GM23338 (cell line): Measurements from ENCODE around the gene ACO2. TPM values are rescaled to one million over a fixed set of nuclear protein-coding genes. Genes with fewer than 3 reads are reported as not detected.

Source experiments
- ATAC-seq: fragments of 200-7000 bp; cut with Tn5 transposase; 3 replicates; pipeline ENCODE4 v1.9.1; 2020
- DNase-seq: peaks from one replicate; pipeline ENCODE4 v3.0.0-alpha.2; 2015; ENCODE audit warnings: low spot score
- H2AFZ ChIP-seq: fragments of 200-600 bp; sonication (generic); 2 replicates; pipeline ENCODE4 v1.8.0; 2016; ENCODE audit warnings: antibody characterized with exemption, mild to moderate bottlenecking, moderate library complexity
- H3F3A ChIP-seq: fragments of 200-600 bp; sonication (generic); replicated peaks from 2 replicates; pipeline ENCODE4 v1.8.0; 2017; ENCODE audit warnings: antibody characterized with exemption, mixed run types, low read depth
- H3K27ac ChIP-seq: fragments of 200-600 bp; sonication (generic); 2 replicates; pipeline ENCODE4 v1.6.1; 2016; ENCODE audit warnings: low read depth
- H3K27me3 ChIP-seq: fragments of 200-600 bp; sonication (generic); 2 replicates; pipeline ENCODE4 v1.8.0; 2016; ENCODE audit warnings: mild to moderate bottlenecking, mixed run types, moderate library complexity; ENCODE audit not compliant: insufficient read depth
- H3K36me3 ChIP-seq: fragments of 200-600 bp; sonication (generic); 2 replicates; pipeline ENCODE4 v1.8.0; 2016; ENCODE audit warnings: mild to moderate bottlenecking; ENCODE audit not compliant: insufficient read depth
- H3K4me1 ChIP-seq: fragments of 200-600 bp; sonication (generic); 2 replicates; pipeline ENCODE4 v1.8.0; 2016; ENCODE audit warnings: mild to moderate bottlenecking, moderate library complexity; ENCODE audit not compliant: insufficient read depth
- H3K4me2 ChIP-seq: fragments of 200-600 bp; sonication (generic); 2 replicates; pipeline ENCODE4 v1.7.1; 2017; ENCODE audit warnings: mixed run types
- H3K4me3 ChIP-seq: fragments of 200-600 bp; sonication (generic); 2 replicates; pipeline ENCODE4 v1.6.1; 2016; ENCODE audit warnings: mixed run types
- H3K79me2 ChIP-seq: fragments of 200-600 bp; sonication (generic); replicated peaks from 2 replicates; pipeline ENCODE4 v1.8.0; 2017; ENCODE audit warnings: mild to moderate bottlenecking; ENCODE audit not compliant: insufficient read depth
- H3K9me2 ChIP-seq: fragments of 200-600 bp; sonication (generic); 2 replicates; pipeline ENCODE4 v1.8.0; 2017; ENCODE audit not compliant: insufficient read depth
- H4K20me1 ChIP-seq: fragments of 200-600 bp; sonication (generic); replicated peaks from 2 replicates; pipeline ENCODE4 v1.8.0; 2017; ENCODE audit warnings: mild to moderate bottlenecking; ENCODE audit not compliant: insufficient read depth
- H3K27ac Mint-ChIP-seq: 2 replicates; pipeline ENCODE4 v1.8.0; 2020; ENCODE audit warnings: inconsistent platforms, mild to moderate bottlenecking, moderate library complexity, mixed read lengths
- H3K27me3 Mint-ChIP-seq: 3 replicates; pipeline ENCODE4 v1.8.0; 2022; ENCODE audit warnings: low read depth, mild to moderate bottlenecking, moderate library complexity, mixed read lengths, inconsistent platforms; ENCODE audit not compliant: insufficient read depth, poor library complexity
- H3K36me3 Mint-ChIP-seq: 3 replicates; pipeline ENCODE4 v1.8.0; 2021; ENCODE audit warnings: low read depth, mild to moderate bottlenecking, inconsistent platforms, moderate library complexity, mixed read lengths
- H3K4me1 Mint-ChIP-seq: 3 replicates; pipeline ENCODE4 v1.8.0; 2020; ENCODE audit warnings: mild to moderate bottlenecking, inconsistent platforms, mixed read lengths
- H3K4me3 Mint-ChIP-seq: 3 replicates; pipeline ENCODE4 v1.8.0; 2021; ENCODE audit warnings: moderate library complexity, mild to moderate bottlenecking, inconsistent platforms, mixed read lengths
- H3K9me3 Mint-ChIP-seq: 3 replicates; pipeline ENCODE4 v1.8.0; 2020; ENCODE audit warnings: moderate library complexity, mild to moderate bottlenecking, inconsistent platforms, mixed read lengths
- CREB1 ChIP-seq: fragments of 250-450 bp; sonication (Bioruptor Pico); IDR thresholded peaks from 2 replicates; pipeline ENCODE4 v1.5.0; 2020; ENCODE audit warnings: low read depth, mild to moderate bottlenecking, moderate library complexity
- CTCF ChIP-seq, 2 experiments: fragments of 200-600 bp in 1 of 2; sonication (generic) in 1 of 2; conservative IDR thresholded peaks; 2 replicates each; pipeline versions ENCODE4 v1.5.1 to v1.6.1; 2016 to 2017; ENCODE audit warnings: antibody characterized with exemption in 2 of 2, low read depth in 2 of 2, mild to moderate bottlenecking in 2 of 2, moderate library complexity in 1 of 2
- ETS1 ChIP-seq: IDR thresholded peaks from 2 replicates; pipeline ENCODE4 v1.6.1; 2016; ENCODE audit warnings: antibody characterized with exemption
- EZH2 ChIP-seq: fragments of 200-600 bp; sonication (generic); IDR thresholded peaks from one replicate; pipeline ENCODE4 v1.8.0; 2017; ENCODE audit warnings: antibody characterized with exemption, mild to moderate bottlenecking, low read depth; ENCODE audit not compliant: unreplicated experiment
- EZH2phosphoT487 ChIP-seq: fragments of 200-600 bp; sonication (generic); IDR thresholded peaks from one replicate; pipeline ENCODE4 v1.8.1; 2018; ENCODE audit warnings: antibody characterized with exemption; ENCODE audit not compliant: unreplicated experiment
- JUNB ChIP-seq: IDR thresholded peaks from one replicate; pipeline ENCODE4 v1.6.1; 2016; ENCODE audit warnings: antibody characterized with exemption; ENCODE audit not compliant: unreplicated experiment
- NANOG ChIP-seq: IDR thresholded peaks from 2 replicates; pipeline ENCODE4 v1.6.1; 2016; ENCODE audit warnings: antibody characterized with exemption, borderline replicate concordance
- POLR2AphosphoS5 ChIP-seq: IDR thresholded peaks from 2 replicates; pipeline ENCODE4 v1.6.1; 2016; ENCODE audit warnings: antibody characterized with exemption, low read depth
- REST ChIP-seq: IDR thresholded peaks from one replicate; pipeline ENCODE4 v1.6.1; 2018; ENCODE audit warnings: antibody characterized with exemption; ENCODE audit not compliant: unreplicated experiment
- STAT1 ChIP-seq: IDR thresholded peaks from one replicate; pipeline ENCODE4 v1.6.1; 2016; ENCODE audit warnings: antibody characterized with exemption; ENCODE audit not compliant: unreplicated experiment
- ZNF114 ChIP-seq: fragments of 250-450 bp; sonication (Bioruptor Pico); IDR thresholded peaks from 2 replicates; pipeline ENCODE4 v1.5.0; 2020; ENCODE audit warnings: mild to moderate bottlenecking, moderate library complexity
- ZNF331 ChIP-seq: fragments of 250-450 bp; sonication (Bioruptor Pico); IDR thresholded peaks from 2 replicates; pipeline ENCODE4 v1.5.0; 2020; ENCODE audit warnings: low read depth, mild to moderate bottlenecking, moderate library complexity
- ZNF462 ChIP-seq: fragments of 250-450 bp; sonication (Bioruptor Pico); IDR thresholded peaks from 2 replicates; pipeline ENCODE4 v1.5.0; 2020; ENCODE audit warnings: mild to moderate bottlenecking, moderate library complexity
- polyA plus RNA-seq: library from polyadenylated mRNA; unstranded; fragments of >200 nt; fragmentation: Nextera tagmentation; extraction: Ambion mirVana; gene quantifications from 2 replicates; pipeline ENCODE4 v1.2.1, GENCODE V29; 2016
- total RNA-seq: library from RNA; depleted of rRNA; stranded (reverse); fragments of >200 nt; shearing (Covaris generic); gene quantifications from 2 replicates; pipeline ENCODE4 v1.2.3, GENCODE V29; 2014

The ACO2 gene
- total and polyA plus RNA-seq, 2 experiments from 2014 or later = 36.2 to 79.7 TPM

GRCh38 chr22:41538583-41538982 is 69.7 kb downstream of the ACO2 start:
- Mint-ChIP-seq H3K27ac (no peak overlapping the region), H3K4me1 (peaks cover 26% of the 10 kb centered on the region), H3K4me3 (no peak overlapping the region), H3K9me3 (no peaks in the 10 kb centered on the region), H3K27me3 (peaks cover 6% of the 10 kb centered on the region), H3K36me3 (peaks cover 44% of the 10 kb centered on the region)
- H3K4me1 ChIP-seq = no peaks in the 10 kb centered on the region; the same call in 1 of the 2 replicates
- peaks cover 11% of the 10 kb centered on the region for H4K20me1 ChIP-seq
- H3K27me3 ChIP-seq = no peaks in the 10 kb centered on the region
- ATAC-seq = no peak
- H3K9me2 ChIP-seq = no peaks in the 10 kb centered on the region
- TF ChIP-seq CTCF (conservative IDR thresholded peaks at IDR 0.05; ENCODE audit: low read depth in 2 of 2) (no peak), CREB1 (CRISPR knock-in tag) (no peak), REST (no peak), EZH2phosphoT487 (no peak), POLR2AphosphoS5 (no peak), ETS1 (no peak), ZNF331 (no peak), NANOG (no peak), JUNB (no peak), ZNF114 (CRISPR knock-in tag) (no peak), ZNF462 (CRISPR knock-in tag) (no peak), EZH2 (no peak), STAT1 (no peak)
- no peak for DNase-seq
- peak overlapping the region; percentile 69; the same call in 1 of the 2 replicates for H3K27ac ChIP-seq
- no peak overlapping the region for H2AFZ ChIP-seq
- H3K4me2 ChIP-seq = no peak overlapping the region
- peaks cover 7% of the 10 kb centered on the region; the same call in 1 of the 2 replicates for H3K36me3 ChIP-seq
- H3F3A ChIP-seq = peaks cover 9% of the 10 kb centered on the region
- no peak overlapping the region for H3K4me3 ChIP-seq
- peaks cover 48% of the 10 kb centered on the region for H3K79me2 ChIP-seq
